Measurements from ENCODE around the gene NME9.
A peak's percentile ranks its signal among the peaks of the same experiment; 100 is the strongest.
"Not testable (repeated sequence)": the region's sequence is repeated elsewhere in the genome, so short reads cannot be mapped to it uniquely, and the experiment has no call there.

NME9 gene, protein sequence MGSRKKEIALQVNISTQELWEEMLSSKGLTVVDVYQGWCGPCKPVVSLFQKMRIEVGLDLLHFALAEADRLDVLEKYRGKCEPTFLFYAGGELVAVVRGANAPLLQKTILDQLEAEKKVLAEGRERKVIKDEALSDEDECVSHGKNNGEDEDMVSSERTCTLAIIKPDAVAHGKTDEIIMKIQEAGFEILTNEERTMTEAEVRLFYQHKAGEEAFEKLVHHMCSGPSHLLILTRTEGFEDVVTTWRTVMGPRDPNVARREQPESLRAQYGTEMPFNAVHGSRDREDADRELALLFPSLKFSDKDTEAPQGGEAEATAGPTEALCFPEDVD

DNA sequence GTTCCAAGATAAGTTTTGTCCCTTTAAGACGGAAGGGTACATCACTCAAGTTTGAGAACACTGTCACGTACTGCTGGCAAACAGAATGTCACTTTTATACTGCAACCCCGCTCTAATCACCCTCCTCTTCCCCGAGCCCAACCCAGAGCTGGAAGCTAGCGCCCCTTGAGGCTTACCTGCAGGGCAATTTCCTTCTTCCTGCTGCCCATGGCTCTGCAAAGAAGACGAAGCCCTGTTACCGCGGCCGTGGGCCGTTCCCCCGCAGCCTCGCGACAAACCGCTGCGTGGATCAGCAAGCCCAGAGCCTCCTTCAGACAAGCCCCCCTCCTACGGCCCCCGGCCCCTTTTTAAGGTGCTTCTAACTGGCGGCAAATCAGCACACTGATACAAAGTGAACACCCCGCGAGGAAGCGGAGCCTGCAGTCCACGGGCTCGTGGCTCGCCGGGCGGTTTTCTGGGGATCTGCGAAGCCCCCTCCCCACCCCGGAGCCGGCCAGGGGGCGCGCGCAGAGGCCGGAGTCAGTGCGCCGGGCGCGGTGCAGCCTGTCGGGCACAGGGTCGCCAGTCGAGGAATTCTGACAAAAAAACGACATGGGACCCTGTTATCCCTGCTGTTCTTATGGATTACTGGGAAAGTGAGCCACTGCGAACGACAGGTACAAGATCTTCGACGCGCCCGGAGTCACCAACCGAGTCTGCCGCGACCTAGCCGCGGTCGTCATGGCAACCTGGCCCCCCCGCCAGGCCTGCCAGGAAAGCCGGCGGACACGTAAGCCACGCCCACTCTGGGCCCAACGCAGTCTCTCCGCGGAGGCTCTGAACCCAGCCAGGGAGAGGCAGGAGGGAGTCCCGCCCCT is at the start of gene NME9:
Gene NME9, minus strand, starts transcription at position 725 of the 857 bp plus-strand sequence. Its CDS starts 516 bp downstream, at position 209.
- DNase-seq (ENCODE audit: low read depth), result peak; percentile 59

GRCh38 chr3:138378990-138379389 is 49.3 kb upstream of the NME9 start:
- H3K4me3 ChIP-seq (ENCODE audit: low read length), result no peak overlapping the region
- TF ChIP-seq CTCF (IDR thresholded peaks at IDR 0.05; ENCODE audit: insufficient read depth, low read depth, low read length, missing control alignments), result no peak
- DNase-seq (ENCODE audit: low read depth), result no peak

More for the DNA sequence above, at the start of gene NME9:
- TF ChIP-seq CTCF (IDR thresholded peaks at IDR 0.05; ENCODE audit: insufficient read depth, low read depth, low read length, missing control alignments), result peak; percentile 64
- peak within 1 kb of the TSS; percentile 47 for H3K4me3 ChIP-seq (ENCODE audit: low read length)

- no peak for DNase-seq (ENCODE audit: low read depth)
- no peak overlapping the region for H3K4me3 ChIP-seq (ENCODE audit: low read length)
- no peak for TF ChIP-seq CTCF (IDR thresholded peaks at IDR 0.05; ENCODE audit: insufficient read depth, low read depth, low read length, missing control alignments)
Measured at GRCh38 chr3:138378331-138378730, 48.7 kb upstream of the NME9 start.

DNA sequence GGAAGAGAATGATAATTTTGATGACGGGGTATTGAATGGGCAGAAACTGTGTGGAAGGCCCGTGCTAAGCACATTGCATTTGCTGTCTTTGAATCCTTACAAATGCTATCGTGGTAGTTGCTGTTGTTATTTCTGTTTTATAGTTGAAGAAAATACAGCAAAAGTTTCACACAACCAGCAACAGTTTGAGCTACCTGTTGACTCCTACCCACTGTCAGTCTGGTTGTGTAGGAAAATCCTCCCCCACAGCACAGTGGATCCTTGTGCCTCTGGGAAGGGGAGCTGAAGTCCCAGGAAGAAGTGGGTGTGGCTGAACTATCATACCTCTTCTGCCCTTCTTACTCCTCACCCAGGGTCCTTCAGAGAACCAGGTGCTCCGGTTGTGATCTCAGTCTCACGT is 48.2 kb upstream of the NME9 start:
- no peak overlapping the region for H3K4me3 ChIP-seq (ENCODE audit: low read length)
- no peak for DNase-seq (ENCODE audit: low read depth)
- no peak for TF ChIP-seq CTCF (IDR thresholded peaks at IDR 0.05; ENCODE audit: insufficient read depth, low read depth, low read length, missing control alignments)

- H3K4me3 ChIP-seq (ENCODE audit: low read length); DNase-seq (ENCODE audit: low read depth): not testable (repeated sequence)
Measured at GRCh38 chr3:138377212-138377611, 47.6 kb upstream of the NME9 start.

DNA sequence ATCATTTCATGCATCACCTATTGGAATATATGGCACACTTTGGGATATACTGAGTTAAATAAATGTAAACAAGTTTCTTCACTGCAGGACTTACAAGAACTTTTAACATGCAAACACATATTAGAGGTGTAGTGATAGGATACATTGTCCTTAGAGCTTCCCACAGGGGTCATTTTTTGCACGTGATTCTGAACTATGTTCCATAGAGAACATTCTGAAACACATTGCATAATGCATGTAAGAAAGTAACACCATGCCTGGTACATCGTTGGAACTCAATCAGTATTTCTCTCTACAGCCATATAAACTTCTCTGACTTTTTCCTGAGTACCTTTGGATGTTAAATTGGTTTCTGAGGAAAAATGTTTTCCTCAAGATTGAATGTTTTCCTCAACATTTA is 47.0 kb upstream of the NME9 start:
- no peak for TF ChIP-seq CTCF (IDR thresholded peaks at IDR 0.05; ENCODE audit: insufficient read depth, low read depth, low read length, missing control alignments)
- no peak overlapping the region for H3K4me3 ChIP-seq (ENCODE audit: low read length)
- no peak for DNase-seq (ENCODE audit: low read depth)

- TF ChIP-seq CTCF (IDR thresholded peaks at IDR 0.05; ENCODE audit: insufficient read depth, low read depth, low read length, missing control alignments), result no peak
- DNase-seq (ENCODE audit: low read depth), result no peak
- no peak overlapping the region for H3K4me3 ChIP-seq (ENCODE audit: low read length)
Measured at GRCh38 chr3:138375447-138375846, 45.8 kb upstream of the NME9 start.

Data from epithelial cell of esophagus (primary cell).